ENCODE data around the gene ARRB1. TPM values are rescaled to one million over a fixed set of nuclear protein-coding genes. Genes with fewer than 3 reads are reported as not detected.

The ARRB1 gene
- total and polyA plus RNA-seq, 9 donors, result 15.2 to 68.0 (median 27.2) TPM

GRCh38 chr11:75320046-75320618 is 31.3 kb downstream of the ARRB1 start:
- 18 to 31% (median 31%) methylated on average over 6 of the region's 6 CpGs for WGBS, 3 donors

GRCh38 chr11:75319035-75319877 is 32.2 kb downstream of the ARRB1 start:
- intact Hi-C loops (cut with DNase I), result loop anchor here in 1 of 4 donors (5.0 kb wide), 1 partner anchor 228 kb away; no protein-coding TSS in a partner anchor

More at GRCh38 chr11:75320046-75320618, 31.3 kb downstream of the ARRB1 start:
- no peak for TF ChIP-seq CTCF (IDR thresholded peaks at IDR 0.05)
- no peak for TF ChIP-seq POLR2A (IDR thresholded peaks at IDR 0.05)
- no peak for TF ChIP-seq EP300 (IDR thresholded peaks at IDR 0.05)
- no peaks in the 10 kb centered on the region for H3K27me3 ChIP-seq
- no peaks in the 10 kb centered on the region for H3K36me3 ChIP-seq
- intact Hi-C loops (cut with DNase I), result no loop called here
- DNase-seq, result peak in 3 of 5 donors; percentile 41 to 76 (median 41)
- peaks cover 8% of the 10 kb centered on the region for H3K4me1 ChIP-seq (ENCODE audit: insufficient read depth)
- H3K27ac ChIP-seq, result no peak overlapping the region
- H3K9me3 ChIP-seq, result no peaks in the 10 kb centered on the region
- no peak overlapping the region for H3K4me3 ChIP-seq

GRCh38 chr11:75317446-75318122 is 33.9 kb downstream of the ARRB1 start:
- 75 to 82% (median 81%) methylated on average over 12 of the region's 12 CpGs for WGBS, 3 donors
- intact Hi-C loops (cut with DNase I), result loop anchor here in 1 of 4 donors (5.0 kb wide), 1 partner anchor 230 kb away; no protein-coding TSS in a partner anchor

More at GRCh38 chr11:75319035-75319877, 32.2 kb downstream of the ARRB1 start:
- no peaks in the 10 kb centered on the region for H3K36me3 ChIP-seq
- DNase-seq, result peak in 1 of 5 donors; percentile 35
- H3K27me3 ChIP-seq, result no peaks in the 10 kb centered on the region
- no peaks in the 10 kb centered on the region for H3K9me3 ChIP-seq
- 59 to 68% (median 67%) methylated on average over 11 of the region's 11 CpGs for WGBS, 3 donors
- TF ChIP-seq EP300 (IDR thresholded peaks at IDR 0.05), result no peak
- no peak for TF ChIP-seq CTCF (IDR thresholded peaks at IDR 0.05)
- TF ChIP-seq POLR2A (IDR thresholded peaks at IDR 0.05), result no peak
- no peak overlapping the region for H3K4me3 ChIP-seq
- H3K4me1 ChIP-seq (ENCODE audit: insufficient read depth), result peaks cover 9% of the 10 kb centered on the region
- H3K27ac ChIP-seq, result peak overlapping the region in 1 of 2 donors; percentile 44

More at GRCh38 chr11:75317446-75318122, 33.9 kb downstream of the ARRB1 start:
- no peak for DNase-seq
- H3K9me3 ChIP-seq, result no peaks in the 10 kb centered on the region
- H3K36me3 ChIP-seq, result no peaks in the 10 kb centered on the region
- no peaks in the 10 kb centered on the region for H3K27me3 ChIP-seq
- no peak for TF ChIP-seq CTCF (IDR thresholded peaks at IDR 0.05)
- TF ChIP-seq EP300 (IDR thresholded peaks at IDR 0.05), result no peak
- TF ChIP-seq POLR2A (IDR thresholded peaks at IDR 0.05), result no peak
- H3K4me1 ChIP-seq (ENCODE audit: insufficient read depth), result peaks cover 18% of the 10 kb centered on the region
- H3K4me3 ChIP-seq, result no peak overlapping the region
- no peak overlapping the region for H3K27ac ChIP-seq
